DOHH2 (cell line): Measurements from ENCODE around the gene SGPL1.

Source experiments
- H3F3A ChIP-seq: fragments of 200-600 bp; sonication (generic), shearing (Covaris generic); 2 replicates; pipeline ENCODE4 v1.6.0; 2016; ENCODE audit warnings: antibody characterized with exemption, mild to moderate bottlenecking; ENCODE audit not compliant: control insufficient read depth, insufficient read depth
- H3K27ac ChIP-seq: fragments of 200-600 bp; sonication (generic); 2 replicates; pipeline ENCODE4 v1.5.1; 2014; ENCODE audit warnings: low read depth, mild to moderate bottlenecking, low read length, moderate library complexity
- H3K27me3 ChIP-seq: fragments of 200-600 bp; sonication (generic); 2 replicates; pipeline ENCODE4 v1.6.1; 2014; ENCODE audit warnings: mild to moderate bottlenecking, low read length, mixed read lengths; ENCODE audit not compliant: control insufficient read depth
- H3K36me3 ChIP-seq: fragments of 200-600 bp; sonication (generic); 2 replicates; pipeline ENCODE4 v1.6.1; 2014; ENCODE audit warnings: mild to moderate bottlenecking, low read length, moderate library complexity, mixed read lengths; ENCODE audit not compliant: control insufficient read depth
- H3K4me1 ChIP-seq: fragments of 200-600 bp; sonication (generic); 2 replicates; pipeline ENCODE4 v1.6.1; 2014; ENCODE audit warnings: mild to moderate bottlenecking, low read length, mixed read lengths; ENCODE audit not compliant: control insufficient read depth
- H3K4me2 ChIP-seq: fragments of 200-600 bp; sonication (generic); 2 replicates; pipeline ENCODE4 v1.6.0; 2014; ENCODE audit warnings: mild to moderate bottlenecking, low read length, moderate library complexity
- H3K4me3 ChIP-seq: fragments of 200-600 bp; sonication (generic); 2 replicates; pipeline ENCODE4 v1.5.1; 2014; ENCODE audit warnings: mild to moderate bottlenecking, low read length, mixed read lengths
- H3K79me2 ChIP-seq: fragments of 200-600 bp; sonication (generic); 2 replicates; pipeline ENCODE4 v1.6.1; 2014; ENCODE audit warnings: mild to moderate bottlenecking, low read length, mixed read lengths; ENCODE audit not compliant: control insufficient read depth
- H3K9me2 ChIP-seq: fragments of 200-600 bp; sonication (generic); replicated peaks from 2 replicates; pipeline ENCODE4 v1.6.1; 2014; ENCODE audit warnings: mild to moderate bottlenecking, low read length, mixed read lengths; ENCODE audit not compliant: control insufficient read depth
- H3K9me3 ChIP-seq: fragments of 200-600 bp; sonication (generic); 2 replicates; pipeline ENCODE4 v1.6.1; 2014; ENCODE audit warnings: antibody characterized with exemption, low read length, mixed read lengths; ENCODE audit not compliant: control insufficient read depth, insufficient read depth
- H4K20me1 ChIP-seq: fragments of 200-600 bp; sonication (generic); 2 replicates; pipeline ENCODE4 v1.6.0; 2014; ENCODE audit warnings: low read depth, mild to moderate bottlenecking, antibody characterized with exemption, low read length, moderate library complexity; ENCODE audit not compliant: control insufficient read depth, insufficient read depth
- CTCF ChIP-seq: fragments of 200-600 bp; sonication (generic); IDR thresholded peaks from one replicate; pipeline ENCODE4 v1.5.1; 2014; ENCODE audit warnings: antibody characterized with exemption, mild to moderate bottlenecking, low read depth, low read length; ENCODE audit not compliant: poor library complexity, severe bottlenecking
- EZH2phosphoT487 ChIP-seq: fragments of 200-600 bp; sonication (generic); IDR thresholded peaks from 2 replicates; pipeline ENCODE4 v1.6.1; 2017; ENCODE audit warnings: borderline replicate concordance, mild to moderate bottlenecking, antibody characterized with exemption, low read length, moderate library complexity, mixed read lengths

SGPL1 gene

GRCh38 chr10:70893227-70894006, 77.7 kb downstream of the SGPL1 start:
- TF ChIP-seq CTCF (no peak), EZH2phosphoT487 (no peak)
- Histone ChIP-seq H3F3A (no peaks in the 10 kb centered on the region), H3K36me3 (no peaks in the 10 kb centered on the region), H3K4me1 (peaks cover 7% of the 10 kb centered on the region), H4K20me1 (no peaks in the 10 kb centered on the region), H3K4me3 (no peak overlapping the region), H3K27me3 (0 out of 2 replicates have a peak, but pooled peaks cover 2% of the 10 kb centered on the region), H3K27ac (no peak overlapping the region), H3K9me3 (peaks cover 3% of the 10 kb centered on the region; the same call in 1 of the 2 replicates), H3K9me2 (no peaks in the 10 kb centered on the region), H3K79me2 (no peaks in the 10 kb centered on the region), H3K4me2 (no peak overlapping the region)

- H3F3A ChIP-seq, result no peaks in the 10 kb centered on the region
- no peaks in the 10 kb centered on the region for H4K20me1 ChIP-seq
- H3K4me2 ChIP-seq, result no peak overlapping the region
- no peak overlapping the region for H3K27ac ChIP-seq
- H3K27me3 ChIP-seq, result 0 out of 2 replicates have a peak, but pooled peaks cover 2% of the 10 kb centered on the region
- H3K4me3 ChIP-seq, result no peak overlapping the region
- no peaks in the 10 kb centered on the region for H3K79me2 ChIP-seq
- peaks cover 3% of the 10 kb centered on the region; the same call in 1 of the 2 replicates for H3K9me3 ChIP-seq
- H3K9me2 ChIP-seq, result no peaks in the 10 kb centered on the region
- TF ChIP-seq EZH2phosphoT487, result no peak
- no peaks in the 10 kb centered on the region for H3K4me1 ChIP-seq
- H3K36me3 ChIP-seq, result no peaks in the 10 kb centered on the region
Measured at GRCh38 chr10:70894416-70894815, 78.7 kb downstream of the SGPL1 start.

GRCh38 chr10:70896551-70896950, 80.8 kb downstream of the SGPL1 start:
- Histone ChIP-seq H3K27ac (no peak overlapping the region), H3K9me3 (no peaks in the 10 kb centered on the region), H3K4me2 (no peak overlapping the region), H3K4me1 (no peaks in the 10 kb centered on the region), H4K20me1 (no peaks in the 10 kb centered on the region), H3K4me3 (no peak overlapping the region), H3F3A (no peaks in the 10 kb centered on the region), H3K27me3 (0 out of 2 replicates have a peak, but pooled peaks cover 2% of the 10 kb centered on the region), H3K9me2 (no peaks in the 10 kb centered on the region), H3K36me3 (no peaks in the 10 kb centered on the region), H3K79me2 (no peaks in the 10 kb centered on the region)
- no peak for TF ChIP-seq EZH2phosphoT487
- no peak for TF ChIP-seq CTCF

- no peak overlapping the region for H3K4me3 ChIP-seq
- H3K9me2 ChIP-seq, result no peaks in the 10 kb centered on the region
- no peaks in the 10 kb centered on the region for H4K20me1 ChIP-seq
- H3K79me2 ChIP-seq, result no peaks in the 10 kb centered on the region
- H3K9me3 ChIP-seq, result no peaks in the 10 kb centered on the region
- H3F3A ChIP-seq, result no peaks in the 10 kb centered on the region
- H3K27me3 ChIP-seq, result 0 out of 2 replicates have a peak, but pooled peaks cover 2% of the 10 kb centered on the region
- H3K36me3 ChIP-seq, result no peaks in the 10 kb centered on the region
- no peak overlapping the region for H3K27ac ChIP-seq
- TF ChIP-seq EZH2phosphoT487 (no peak), CTCF (no peak)
- no peak overlapping the region for H3K4me2 ChIP-seq
- H3K4me1 ChIP-seq, result no peaks in the 10 kb centered on the region
Measured at GRCh38 chr10:70898687-70899086, 82.9 kb downstream of the SGPL1 start.
